ENCODE measurements around the gene NSG1. TPM values are rescaled to one million over a fixed set of nuclear protein-coding genes. Genes with fewer than 3 reads are reported as not detected.
"Not testable (repeated sequence)": the region's sequence is repeated elsewhere in the genome, so short reads cannot be mapped to it uniquely, and the experiment has no call there.

The NSG1 gene
- total RNA-seq, 1 donor from 2014 or later, result 2.9 TPM

- no peak for DNase-seq (ENCODE audit: low spot score)
- H3K4me3 Mint-ChIP-seq (ENCODE audit: unreplicated experiment), result no peak overlapping the region
- H3K36me3 Mint-ChIP-seq (ENCODE audit: low read depth, unreplicated experiment), result peaks cover 27% of the 10 kb centered on the region
- peak overlapping the region; percentile 43 for H3K27ac Mint-ChIP-seq (ENCODE audit: unreplicated experiment)
- TF ChIP-seq CTCF (IDR thresholded peaks at IDR 0.05; ENCODE audit: unreplicated experiment), result no peak
- H3K27me3 Mint-ChIP-seq (ENCODE audit: unreplicated experiment), result no peaks in the 10 kb centered on the region
- H3K4me1 Mint-ChIP-seq (ENCODE audit: unreplicated experiment), result no peaks in the 10 kb centered on the region
- H3K9me3 Mint-ChIP-seq (ENCODE audit: unreplicated experiment), result no peaks in the 10 kb centered on the region
Observed at GRCh38 chr4:4418676-4419390, 31.9 kb downstream of the NSG1 start.

- DNase-seq (ENCODE audit: low spot score), result no peak
- Mint-ChIP-seq H3K4me1 (ENCODE audit: unreplicated experiment) (peaks cover 2% of the 10 kb centered on the region), H3K36me3 (ENCODE audit: low read depth, unreplicated experiment) (peaks cover 31% of the 10 kb centered on the region), H3K27me3 (ENCODE audit: unreplicated experiment) (peaks cover 3% of the 10 kb centered on the region), H3K27ac (ENCODE audit: unreplicated experiment) (no peak overlapping the region), H3K4me3 (ENCODE audit: unreplicated experiment) (no peak overlapping the region), H3K9me3 (ENCODE audit: unreplicated experiment) (no peaks in the 10 kb centered on the region)
- TF ChIP-seq CTCF (IDR thresholded peaks at IDR 0.05; ENCODE audit: unreplicated experiment), result no peak
Observed at GRCh38 chr4:4419896-4420295, 33.0 kb downstream of the NSG1 start.

- TF ChIP-seq CTCF (IDR thresholded peaks at IDR 0.05; ENCODE audit: unreplicated experiment), result no peak
- Mint-ChIP-seq H3K9me3 (ENCODE audit: unreplicated experiment) (no peaks in the 10 kb centered on the region), H3K4me1 (ENCODE audit: unreplicated experiment) (peaks cover 2% of the 10 kb centered on the region), H3K4me3 (ENCODE audit: unreplicated experiment) (no peak overlapping the region), H3K27ac (ENCODE audit: unreplicated experiment) (no peak overlapping the region), H3K36me3 (ENCODE audit: low read depth, unreplicated experiment) (peaks cover 31% of the 10 kb centered on the region), H3K27me3 (ENCODE audit: unreplicated experiment) (peaks cover 4% of the 10 kb centered on the region)
- DNase-seq (ENCODE audit: low spot score), result no peak
Observed at GRCh38 chr4:4420421-4420820, 33.5 kb downstream of the NSG1 start.

- H3K4me1 Mint-ChIP-seq (ENCODE audit: unreplicated experiment), result peaks cover 7% of the 10 kb centered on the region
- H3K9me3 Mint-ChIP-seq (ENCODE audit: unreplicated experiment), result no peaks in the 10 kb centered on the region
- peaks cover 4% of the 10 kb centered on the region for H3K27me3 Mint-ChIP-seq (ENCODE audit: unreplicated experiment)
- TF ChIP-seq CTCF (IDR thresholded peaks at IDR 0.05; ENCODE audit: unreplicated experiment), result no peak
- no peak overlapping the region for H3K4me3 Mint-ChIP-seq (ENCODE audit: unreplicated experiment)
- no peak overlapping the region for H3K27ac Mint-ChIP-seq (ENCODE audit: unreplicated experiment)
- DNase-seq (ENCODE audit: low spot score), result no peak
- H3K36me3 Mint-ChIP-seq (ENCODE audit: low read depth, unreplicated experiment), result peaks cover 31% of the 10 kb centered on the region
Observed at GRCh38 chr4:4421356-4421755, 34.5 kb downstream of the NSG1 start.

GRCh38 chr4:4422117-4422516 is 35.2 kb downstream of the NSG1 start:
- not testable (repeated sequence) for H3K27me3 Mint-ChIP-seq (ENCODE audit: unreplicated experiment); H3K27ac Mint-ChIP-seq (ENCODE audit: unreplicated experiment); H3K9me3 Mint-ChIP-seq (ENCODE audit: unreplicated experiment); DNase-seq (ENCODE audit: low spot score); H3K4me3 Mint-ChIP-seq (ENCODE audit: unreplicated experiment)
- Mint-ChIP-seq H3K4me1 (ENCODE audit: unreplicated experiment) (peaks cover 11% of the 10 kb centered on the region), H3K36me3 (ENCODE audit: low read depth, unreplicated experiment) (peaks cover 31% of the 10 kb centered on the region)
